Left ventricle myocardium inferior (tissue), 1 donor: Measurements from ENCODE around the gene TMEM50B. TPM values are rescaled to one million over a fixed set of nuclear protein-coding genes. Genes with fewer than 3 reads are reported as not detected.

ENCODE experiments used
- DNase-seq: peaks from one replicate; pipeline ENCODE4 v3.0.0-alpha.2; 2020
- H3K27ac ChIP-seq: fragments of 200-600 bp; replicated peaks from 2 replicates; pipeline ENCODE4 v1.8.0; 2021
- H3K27me3 ChIP-seq: fragments of 200-600 bp; 2 replicates; pipeline ENCODE4 v1.8.0; 2021; ENCODE audit warnings: low read depth
- H3K36me3 ChIP-seq: fragments of 200-600 bp; 2 replicates; pipeline ENCODE4 v1.8.0; 2021
- H3K4me1 ChIP-seq: fragments of 200-600 bp; 2 replicates; pipeline ENCODE4 v1.8.0; 2021
- H3K4me3 ChIP-seq: fragments of 200-600 bp; 2 replicates; pipeline ENCODE4 v1.8.0; 2021; ENCODE audit warnings: mild to moderate bottlenecking, moderate library complexity
- H3K9me3 ChIP-seq: fragments of 200-600 bp; replicated peaks from 2 replicates; pipeline ENCODE4 v1.8.0; 2021
- CTCF ChIP-seq: fragments of 200-600 bp; IDR thresholded peaks from 2 replicates; pipeline ENCODE4 v1.8.0; 2021; ENCODE audit warnings: antibody characterized with exemption, mild to moderate bottlenecking, borderline replicate concordance
- intact Hi-C: fragments of 100-400 bp; cut with micrococcal nuclease; formaldehyde crosslinking; loops from one replicate; pipeline ENCODE4 v1.11.0; 2022
- total RNA-seq: library from RNA; stranded (reverse); fragmentation: NEBNext Ultra II Directional; extraction: Animal tissue kit (Norgen Biotek cat#: 25700); gene quantifications from one replicate; pipeline ENCODE4 v1.2.1, GENCODE V29; 2021
- donor health status: DM: no; HTN: yes; CAD: no; lungs with severe emphysema.

TMEM50B gene
- total RNA-seq, 1 donor from 2014 or later: 37.0 TPM

GRCh38 chr21:33428669-33429068, 51.1 kb downstream of the TMEM50B start:
- H3K36me3 ChIP-seq: peaks cover 98% of the 10 kb centered on the region
- H3K4me3 ChIP-seq: no peak overlapping the region
- intact Hi-C loops: no loop called here
- H3K9me3 ChIP-seq: no peaks in the 10 kb centered on the region
- no peak overlapping the region for H3K27ac ChIP-seq
- TF ChIP-seq CTCF: no peak
- peaks cover 1% of the 10 kb centered on the region for H3K4me1 ChIP-seq
- DNase-seq: no peak
- no peaks in the 10 kb centered on the region for H3K27me3 ChIP-seq

GRCh38 chr21:33427051-33427450, 52.7 kb downstream of the TMEM50B start:
- H3K4me3 ChIP-seq: no peak overlapping the region
- intact Hi-C loops: no loop called here
- peaks cover 97% of the 10 kb centered on the region for H3K36me3 ChIP-seq
- no peak for TF ChIP-seq CTCF
- H3K9me3 ChIP-seq: no peaks in the 10 kb centered on the region
- no peak for DNase-seq
- no peaks in the 10 kb centered on the region for H3K27me3 ChIP-seq
- no peaks in the 10 kb centered on the region for H3K4me1 ChIP-seq
- H3K27ac ChIP-seq: no peak overlapping the region

- peaks cover 97% of the 10 kb centered on the region for H3K36me3 ChIP-seq
- no peaks in the 10 kb centered on the region for H3K27me3 ChIP-seq
- H3K4me3 ChIP-seq: no peak overlapping the region
- DNase-seq: no peak
- no peak for TF ChIP-seq CTCF
- no peaks in the 10 kb centered on the region for H3K9me3 ChIP-seq
- H3K27ac ChIP-seq: no peak overlapping the region
- intact Hi-C loops: no loop called here
- no peaks in the 10 kb centered on the region for H3K4me1 ChIP-seq
These were observed 53.9 kb downstream of the TMEM50B start for GRCh38 chr21:33425825-33426224.

- intact Hi-C loops: no loop called here
- no peak for TF ChIP-seq CTCF
- no peak overlapping the region for H3K4me3 ChIP-seq
- no peaks in the 10 kb centered on the region for H3K9me3 ChIP-seq
- no peak for DNase-seq
- H3K27me3 ChIP-seq: no peaks in the 10 kb centered on the region
- H3K36me3 ChIP-seq: peaks cover 82% of the 10 kb centered on the region
- no peak overlapping the region for H3K27ac ChIP-seq
- peaks cover 13% of the 10 kb centered on the region for H3K4me1 ChIP-seq
These were observed 55.6 kb downstream of the TMEM50B start for GRCh38 chr21:33424214-33424613.

- H3K4me1 ChIP-seq: peaks cover 26% of the 10 kb centered on the region
- intact Hi-C loops: no loop called here
- H3K4me3 ChIP-seq: no peak overlapping the region
- H3K27ac ChIP-seq: no peak overlapping the region
- no peak for DNase-seq
- TF ChIP-seq CTCF: no peak
- H3K36me3 ChIP-seq: peaks cover 71% of the 10 kb centered on the region
- H3K27me3 ChIP-seq: no peaks in the 10 kb centered on the region
- H3K9me3 ChIP-seq: no peaks in the 10 kb centered on the region
These were observed 57.9 kb downstream of the TMEM50B start for GRCh38 chr21:33421713-33422393.
